Hematopoietic multipotent progenitor cell treated with erythropoietin and hydrocortisone succinate and interleukin-3 and kit ligand, for 6 days (in vitro differentiated cells): ENCODE results near the gene TPCN2.

Experiments
- DNase-seq: peaks from one replicate; pipeline ENCODE4 v3.0.0-alpha.2; 2015

TPCN2 gene

DNA sequence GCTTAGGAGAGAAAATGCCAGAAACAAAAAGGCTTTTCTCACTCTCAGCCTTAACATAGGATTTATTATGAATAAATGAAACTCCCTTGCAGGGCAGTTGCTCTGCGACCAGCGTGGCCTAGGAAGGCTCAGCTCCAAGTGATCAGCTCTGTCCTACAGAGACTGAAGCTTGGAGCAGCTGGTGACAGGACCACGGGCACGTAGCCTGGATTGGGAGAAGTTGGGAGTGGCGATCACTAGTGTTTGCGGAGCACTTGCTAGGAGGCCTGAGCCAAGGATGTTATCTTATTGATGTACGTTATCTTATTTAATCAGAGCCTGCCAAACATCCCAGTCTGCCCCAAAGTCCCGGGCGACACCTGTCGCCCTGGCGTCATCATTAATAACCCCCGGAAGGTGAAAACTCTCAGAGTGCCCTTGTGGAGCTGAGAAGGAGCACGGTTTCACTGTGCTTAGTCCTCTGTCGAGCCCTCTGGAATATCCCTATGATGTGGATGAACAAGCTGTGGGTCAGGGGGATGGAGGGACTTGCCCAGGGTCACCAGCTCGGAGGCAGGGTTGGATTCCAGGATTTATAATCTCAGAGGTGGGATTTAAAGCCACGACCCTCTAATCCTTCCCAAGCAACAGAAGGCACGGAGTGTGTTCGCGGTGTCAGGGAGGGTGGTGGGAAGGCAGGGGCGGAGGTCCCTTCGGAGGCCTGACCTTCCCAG is 66.2 kb downstream of the TPCN2 start:
- DNase-seq = no peak

DNA sequence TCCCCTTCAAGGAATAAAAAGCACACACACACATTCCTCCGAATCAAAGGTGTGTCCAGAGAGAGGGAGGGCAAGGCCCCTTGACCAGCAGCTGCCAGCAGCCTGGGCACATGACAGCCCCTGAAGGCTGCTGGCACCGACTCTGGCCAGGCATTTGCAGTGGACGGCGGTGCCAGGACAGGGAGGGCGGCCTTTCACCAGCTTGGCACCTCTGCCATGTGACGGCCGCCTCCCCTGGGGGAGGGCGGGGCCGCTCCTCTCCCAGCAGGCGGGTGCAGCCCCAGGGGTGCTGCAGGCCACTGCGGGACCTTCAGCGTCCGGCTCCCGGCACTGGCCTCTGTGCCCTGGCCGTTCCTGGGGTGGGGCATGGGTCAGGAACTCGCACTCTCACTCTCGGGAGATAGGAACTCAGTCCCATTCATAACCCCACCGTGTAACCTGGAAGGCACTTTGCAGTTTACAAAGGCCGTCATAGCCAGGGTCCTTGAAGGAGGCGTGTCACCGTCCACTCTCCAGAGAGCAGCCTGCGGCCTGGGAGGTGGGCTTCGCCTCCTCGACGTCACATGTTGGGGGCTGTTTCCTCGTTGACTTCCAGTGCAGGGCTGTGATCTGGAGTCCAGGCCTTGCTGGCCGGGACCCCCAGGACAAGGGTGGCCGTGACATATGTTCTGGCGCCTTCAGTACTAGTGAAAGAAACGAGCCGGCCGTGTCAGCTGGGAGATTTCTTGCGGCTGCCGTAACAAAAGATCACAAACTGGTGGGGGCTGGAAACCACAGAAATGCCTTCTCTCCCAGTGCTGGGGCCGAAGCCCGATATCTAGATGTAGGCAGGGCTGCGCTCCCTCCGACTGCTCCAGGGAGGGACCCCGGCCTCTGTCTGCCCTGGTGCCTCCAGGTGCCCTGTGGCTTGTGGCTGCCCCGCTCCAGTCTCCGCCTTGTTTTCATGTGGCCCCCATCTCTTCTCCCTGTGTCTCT is 67.1 kb downstream of the TPCN2 start:
- no peak for DNase-seq

GRCh38 chr11:69116671-69117070 is 67.9 kb downstream of the TPCN2 start:
- DNase-seq = no peak

- no peak for DNase-seq
Observed at GRCh38 chr11:69119190-69119589, 70.5 kb downstream of the TPCN2 start.

DNA sequence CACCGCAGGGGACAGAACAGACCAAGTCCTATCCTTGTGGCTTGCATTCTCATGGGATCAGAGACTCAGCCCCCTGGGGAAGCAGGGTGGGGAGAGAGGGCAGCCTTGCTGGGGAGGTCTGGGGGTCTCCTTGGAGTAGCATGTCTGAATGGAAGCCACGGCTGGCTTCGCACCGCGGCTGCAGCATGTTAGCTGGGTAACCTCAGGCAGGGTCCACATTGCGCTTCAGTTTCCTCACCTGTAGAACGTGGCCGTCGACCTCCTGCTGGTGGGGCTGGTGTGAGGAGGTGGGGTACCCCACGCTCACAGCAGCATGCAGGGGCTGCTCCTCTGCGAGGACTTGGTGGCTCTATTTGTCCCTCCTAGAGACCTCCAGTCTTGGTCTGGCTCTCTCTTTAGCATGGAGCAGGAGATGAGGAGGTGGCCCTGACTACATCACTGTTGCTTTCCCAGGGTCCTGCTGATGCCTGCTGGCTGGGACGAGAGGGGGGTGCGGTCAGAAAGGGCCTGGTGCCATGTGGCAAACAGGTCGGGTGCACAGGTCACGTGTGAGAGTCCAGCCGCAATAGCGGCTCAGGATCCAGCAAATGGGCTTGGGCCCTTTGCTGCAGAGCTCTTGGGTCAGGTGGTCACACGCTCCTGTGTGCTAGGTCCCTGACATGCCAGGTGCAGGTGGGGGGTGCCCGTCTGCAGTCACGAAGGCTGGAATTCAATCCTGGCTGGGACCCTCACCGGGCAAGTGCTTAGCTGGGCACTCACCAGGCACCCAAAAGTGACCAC is 71.6 kb downstream of the TPCN2 start:
- DNase-seq = no peak

GRCh38 chr11:69121021-69121420 is 72.3 kb downstream of the TPCN2 start:
- no peak for DNase-seq

DNA sequence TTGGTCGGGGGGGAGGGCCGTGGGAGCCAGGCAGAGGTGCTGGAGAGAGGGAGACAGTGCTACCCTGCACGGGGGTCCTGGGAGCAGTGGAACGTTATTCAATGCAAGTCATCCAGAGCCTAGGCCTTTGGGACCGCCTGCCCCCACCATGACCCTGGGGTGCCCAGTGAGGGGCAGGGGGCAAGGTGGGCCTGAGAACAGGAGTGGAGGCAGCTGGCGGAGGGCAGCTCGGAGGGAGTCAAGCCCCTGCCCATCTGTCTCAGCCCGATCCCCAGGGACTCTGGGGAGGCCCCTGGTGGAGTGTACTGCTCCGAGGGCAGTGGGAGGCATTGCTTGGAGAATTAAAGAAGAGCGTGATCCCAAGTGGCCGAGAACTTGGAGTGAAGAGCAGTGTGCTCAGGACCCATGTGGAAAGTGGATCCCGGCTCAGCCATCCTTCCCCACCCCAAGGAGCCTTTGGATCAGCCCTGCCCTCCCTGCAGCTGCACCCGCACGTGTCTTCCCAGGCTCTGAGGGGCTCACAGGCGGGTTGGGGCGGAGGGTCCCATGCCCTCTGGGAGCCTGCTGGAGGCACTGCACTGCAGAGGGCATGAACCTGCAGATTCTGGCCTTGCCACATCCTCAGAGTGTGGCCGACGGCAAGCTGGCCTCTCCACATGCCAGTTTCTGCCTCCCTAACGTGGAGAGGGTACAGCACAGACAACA is 73.0 kb downstream of the TPCN2 start:
- no peak for DNase-seq

GRCh38 chr11:69122326-69122629 is 73.5 kb downstream of the TPCN2 start:
- no peak for DNase-seq

DNA sequence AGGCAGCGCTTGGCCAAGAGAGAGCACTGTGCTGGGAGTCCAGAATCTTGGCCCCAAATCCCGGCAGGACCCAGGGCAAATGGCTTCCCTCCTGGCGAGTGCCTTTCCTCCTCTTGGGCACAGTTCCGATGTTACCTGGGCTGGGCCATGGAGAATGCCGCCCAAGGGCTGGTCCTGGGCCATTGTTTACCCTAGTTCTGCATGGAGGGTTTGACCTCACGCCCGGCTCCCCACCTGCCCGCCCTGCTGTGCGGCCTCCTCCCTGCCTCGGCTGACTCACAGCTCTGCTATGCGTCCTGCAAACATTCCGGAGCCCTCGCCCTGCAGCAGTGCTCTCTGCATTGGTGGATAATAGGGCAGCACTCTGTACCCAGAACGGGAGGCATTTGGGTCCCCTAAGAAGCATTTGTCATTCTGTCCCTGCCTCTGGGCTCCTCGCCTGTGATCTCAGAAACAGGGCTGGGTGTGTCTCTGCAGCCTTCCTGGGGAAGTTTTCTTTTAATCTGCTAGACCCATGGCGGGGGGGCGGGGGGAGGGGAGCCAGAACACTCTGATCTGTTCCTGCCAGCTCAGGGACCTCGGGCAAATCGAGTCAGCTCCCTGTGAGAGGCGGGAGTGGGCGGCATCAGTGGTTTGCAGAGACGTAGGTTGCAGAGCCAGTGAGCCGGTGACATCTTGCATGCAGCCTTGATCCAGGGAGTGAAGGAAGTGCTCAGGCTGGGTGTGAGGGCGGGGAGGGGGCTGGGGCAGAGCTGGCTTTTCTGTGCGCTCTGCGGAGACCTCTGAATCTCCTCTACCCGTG is 74.1 kb downstream of the TPCN2 start:
- DNase-seq = peak; percentile 80

DNA sequence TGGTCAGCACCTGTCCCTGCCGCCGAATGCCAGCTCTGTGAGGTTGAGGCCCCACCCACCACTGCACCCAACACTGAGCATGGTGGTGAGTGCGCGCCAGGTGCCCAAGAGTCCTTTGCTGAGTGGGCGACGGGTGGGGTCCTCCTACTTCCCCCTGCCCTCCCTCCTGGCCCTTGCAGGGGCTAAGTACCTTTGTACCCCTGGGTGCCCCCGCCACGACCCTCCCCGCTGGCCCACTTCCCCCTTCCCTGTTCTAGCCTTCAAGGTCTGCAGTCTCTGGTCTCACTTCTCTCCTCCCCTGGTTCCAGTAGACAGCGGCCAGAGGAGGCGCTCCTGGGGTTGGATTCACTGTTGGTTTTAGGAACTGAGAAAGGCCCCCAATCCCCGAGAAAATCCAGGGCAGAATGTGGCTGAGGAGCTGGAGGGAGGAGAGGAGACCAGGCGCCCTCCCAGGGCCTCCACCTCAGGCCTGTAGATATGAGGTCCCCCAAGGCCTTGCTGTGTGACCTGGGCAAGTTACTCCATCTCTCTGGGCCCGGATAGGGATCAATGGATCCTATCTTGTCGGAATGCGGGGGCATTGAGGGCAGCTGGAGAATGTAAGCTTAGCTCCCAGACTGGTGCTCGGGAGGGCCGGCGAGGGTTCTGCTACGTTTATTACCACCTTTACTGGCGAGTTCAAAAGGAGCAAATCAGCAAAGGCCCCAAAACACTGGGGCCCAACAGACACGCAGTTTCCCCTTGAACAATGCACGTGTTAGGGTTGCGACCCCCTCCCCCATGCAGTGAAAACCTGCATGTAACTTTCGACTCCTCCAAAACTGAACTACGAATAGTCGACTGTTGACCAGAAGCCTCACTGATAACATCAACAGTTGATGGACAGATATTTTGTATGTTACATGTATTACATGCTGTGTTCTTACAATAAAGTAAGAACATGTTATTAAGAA is 75.1 kb downstream of the TPCN2 start:
- no peak for DNase-seq

DNA sequence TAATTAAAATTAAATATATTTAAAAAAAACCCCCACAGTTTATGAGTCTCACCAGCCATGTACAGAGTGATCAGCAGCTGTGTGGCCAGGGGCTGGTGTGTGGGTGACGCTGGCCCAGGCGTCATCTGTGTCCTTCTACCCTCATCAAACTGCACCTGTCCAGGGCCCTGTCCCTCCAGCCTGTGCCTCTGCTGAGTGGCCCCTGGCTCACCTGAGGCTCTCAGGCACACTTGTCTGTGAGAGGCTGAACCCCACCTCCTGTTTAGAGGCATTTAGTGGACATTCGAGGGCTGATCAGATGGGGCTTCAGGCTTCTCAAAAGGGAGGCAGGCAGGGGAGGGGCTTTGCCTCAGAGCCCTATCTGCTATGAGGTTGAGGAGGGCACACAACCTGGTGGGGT is 77.1 kb downstream of the TPCN2 start:
- no peak for DNase-seq

- no peak for DNase-seq
Observed at GRCh38 chr11:69126286-69126685, 77.6 kb downstream of the TPCN2 start.

DNA sequence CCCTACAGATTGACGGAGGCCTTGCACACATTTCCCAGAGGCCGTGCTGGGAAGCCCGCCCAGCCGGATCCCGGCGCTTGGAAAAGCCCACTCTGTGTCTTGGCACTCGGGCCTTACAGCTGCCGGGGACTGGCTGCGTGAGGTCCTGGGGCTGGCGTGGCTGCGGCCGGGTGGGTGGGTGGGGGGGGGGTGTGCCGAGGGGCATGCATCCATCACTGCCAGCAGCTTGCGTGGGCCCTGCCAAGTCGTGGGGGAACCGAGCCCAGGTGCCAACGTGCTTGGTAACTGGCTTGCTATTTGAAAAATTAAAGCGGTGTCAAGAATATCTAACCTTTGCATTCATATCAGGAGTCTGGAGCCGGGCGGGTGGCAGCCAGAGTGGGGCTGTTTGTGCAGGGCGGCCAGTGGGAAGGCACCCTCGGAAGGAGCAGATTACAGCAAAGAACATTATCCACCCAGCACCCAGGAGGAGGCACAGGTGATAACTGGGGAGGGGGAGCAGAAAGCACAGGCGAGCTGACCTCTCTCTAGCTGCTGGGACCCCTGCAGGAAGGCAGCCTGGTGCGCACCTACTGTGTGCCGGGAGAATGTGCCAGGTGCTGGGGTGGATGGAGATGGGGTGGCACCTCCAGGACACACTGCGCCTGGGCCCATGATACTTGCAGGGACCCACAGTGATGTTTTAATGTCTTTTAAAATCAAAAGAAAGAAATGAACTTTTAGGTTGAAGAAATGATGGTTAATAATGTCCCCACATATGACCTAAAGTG is 78.5 kb downstream of the TPCN2 start:
- DNase-seq = no peak

DNA sequence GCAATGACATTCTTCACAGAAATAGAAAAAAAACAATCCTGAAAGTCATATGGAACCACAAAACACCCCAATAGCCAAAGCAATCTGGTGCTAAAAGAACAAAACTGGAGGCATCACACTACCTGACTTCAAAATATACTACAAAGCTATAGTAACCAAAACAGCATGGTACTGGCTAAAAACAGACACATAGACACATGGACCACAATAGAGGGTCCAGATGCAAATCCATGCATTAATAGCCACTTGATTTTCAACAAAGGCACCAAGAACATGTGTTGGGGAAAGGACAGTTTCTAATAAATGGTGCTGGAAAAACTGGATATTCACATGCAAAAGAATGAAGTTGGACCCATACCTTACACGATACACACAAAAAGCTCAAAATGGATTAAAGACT is 79.2 kb downstream of the TPCN2 start:
- DNase-seq = no peak

DNA sequence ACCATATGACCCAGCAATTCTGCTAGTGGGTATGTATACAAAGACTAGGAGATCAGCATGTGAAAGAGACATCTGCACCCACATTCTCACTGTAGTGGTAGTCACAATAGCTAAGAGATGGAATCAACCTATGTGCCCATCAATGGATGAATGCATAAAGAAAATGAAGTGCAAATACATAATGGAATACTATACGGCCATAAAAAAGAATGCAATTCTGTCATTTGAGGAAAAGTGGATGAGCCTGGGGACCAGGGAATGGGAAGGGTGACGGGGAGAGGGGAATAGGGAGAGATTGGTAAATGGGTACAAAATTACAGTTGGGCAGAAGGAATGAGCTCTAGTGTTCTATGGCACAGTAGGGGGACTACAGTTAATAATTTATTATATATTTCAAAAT is 80.3 kb downstream of the TPCN2 start:
- no peak for DNase-seq

- no peak for DNase-seq
Observed at GRCh38 chr11:69129647-69130046, 80.9 kb downstream of the TPCN2 start.

DNA sequence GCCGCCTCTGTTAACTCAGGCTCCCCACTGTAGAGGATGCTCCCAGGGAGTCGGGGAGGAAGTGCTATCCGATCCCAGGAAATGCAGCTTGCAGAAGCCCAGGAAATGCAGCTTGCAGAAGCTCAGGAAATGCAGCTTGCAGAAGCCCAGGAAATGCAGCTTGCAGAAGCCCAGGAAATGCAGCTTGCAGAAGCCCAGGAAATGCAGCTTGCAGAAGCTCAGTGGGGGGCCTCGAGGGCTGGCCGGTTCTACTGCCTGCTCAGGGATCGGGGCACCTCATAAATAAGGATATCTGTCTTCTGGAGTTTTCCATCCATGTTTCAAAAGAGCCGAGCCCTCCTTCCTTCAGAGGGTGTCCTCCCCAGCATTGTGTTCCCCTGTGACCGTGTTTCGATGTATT is 81.9 kb downstream of the TPCN2 start:
- DNase-seq = no peak

GRCh38 chr11:69131121-69131566 is 82.4 kb downstream of the TPCN2 start:
- no peak for DNase-seq

DNA sequence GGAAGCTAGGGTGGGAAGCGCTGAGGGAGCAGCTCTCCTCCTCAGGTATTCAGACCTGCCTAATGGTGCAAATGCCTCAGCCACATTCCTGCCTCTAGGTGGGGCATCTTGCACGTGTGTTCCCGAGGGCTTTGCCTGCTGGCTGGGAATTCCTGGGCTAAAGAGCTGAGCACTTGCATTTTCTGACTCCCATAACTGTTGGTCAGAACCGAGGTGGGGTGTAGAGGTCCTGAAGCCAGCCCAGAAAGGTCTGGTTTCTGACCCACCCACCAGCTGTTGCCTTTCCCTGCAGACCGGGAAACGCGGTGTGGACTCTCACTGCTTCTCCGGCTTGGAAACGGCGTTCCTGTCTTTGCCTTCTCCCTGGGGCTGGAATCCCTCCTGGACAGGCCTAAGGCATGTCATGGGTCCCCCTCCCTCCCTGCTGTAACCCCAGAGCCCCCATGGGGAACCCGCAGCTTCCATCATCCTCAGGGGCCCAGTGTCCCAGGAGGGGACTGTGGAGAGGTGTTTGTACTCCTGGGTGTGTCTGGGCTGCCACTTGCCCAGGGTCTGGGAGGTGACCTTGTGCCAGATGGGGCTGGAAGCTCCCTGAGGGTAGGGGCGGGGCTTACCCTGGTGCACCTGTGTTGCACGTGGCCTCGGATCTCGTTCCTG is 83.0 kb downstream of the TPCN2 start:
- peak; percentile 26 for DNase-seq
